ENCODE results near the gene ENO3.
"Not testable (repeated sequence)": the region's sequence is repeated elsewhere in the genome, so short reads cannot be mapped to it uniquely, and the experiment has no call there.

The ENO3 gene

GRCh38 chr17:4920351-4921048, 30.4 kb upstream of the ENO3 start:
- Histone ChIP-seq H3K4me1 (no peaks in the 10 kb centered on the region), H3K9me3 (ENCODE audit: control insufficient read depth, low read length) (no peaks in the 10 kb centered on the region), H2AFZ (no peak overlapping the region), H3K27me3 (ENCODE audit: control insufficient read depth, insufficient read depth, low read length) (no peaks in the 10 kb centered on the region), H3K4me2 (ENCODE audit: low read length) (no peak overlapping the region), H3K9ac (no peak overlapping the region), H3K36me3 (ENCODE audit: control insufficient read depth, insufficient read depth, low read length) (no peaks in the 10 kb centered on the region), H3K79me2 (no peaks in the 10 kb centered on the region), H3K27ac (no peak overlapping the region), H3K4me3 (ENCODE audit: low read depth, low read length) (no peak overlapping the region)
- TF ChIP-seq CTCF (IDR thresholded peaks at IDR 0.05) = no peak

GRCh38 chr17:4921320-4921719, 29.6 kb upstream of the ENO3 start:
- Histone ChIP-seq H2AFZ (no peak overlapping the region), H3K36me3 (ENCODE audit: control insufficient read depth, insufficient read depth, low read length) (no peaks in the 10 kb centered on the region), H3K27me3 (ENCODE audit: control insufficient read depth, insufficient read depth, low read length) (no peaks in the 10 kb centered on the region), H3K4me1 (no peaks in the 10 kb centered on the region), H3K79me2 (no peaks in the 10 kb centered on the region), H3K27ac (no peak overlapping the region), H3K4me2 (ENCODE audit: low read length) (no peak overlapping the region), H3K9me3 (ENCODE audit: control insufficient read depth, low read length) (no peaks in the 10 kb centered on the region), H3K9ac (no peak overlapping the region), H3K4me3 (ENCODE audit: low read depth, low read length) (no peak overlapping the region)
- TF ChIP-seq CTCF (IDR thresholded peaks at IDR 0.05) = no peak

GRCh38 chr17:4926577-4927335, 24.2 kb upstream of the ENO3 start:
- H3K4me3 ChIP-seq (ENCODE audit: low read depth, low read length); H3K79me2 ChIP-seq; H3K27ac ChIP-seq; H2AFZ ChIP-seq; H3K4me1 ChIP-seq; H3K36me3 ChIP-seq (ENCODE audit: control insufficient read depth, insufficient read depth, low read length); H3K9ac ChIP-seq; H3K9me3 ChIP-seq (ENCODE audit: control insufficient read depth, low read length); H3K4me2 ChIP-seq (ENCODE audit: low read length); H3K27me3 ChIP-seq (ENCODE audit: control insufficient read depth, insufficient read depth, low read length): not testable (repeated sequence)

- Histone ChIP-seq H3K4me3 (ENCODE audit: low read depth, low read length) (no peak overlapping the region), H3K27me3 (ENCODE audit: control insufficient read depth, insufficient read depth, low read length) (no peaks in the 10 kb centered on the region)
- TF ChIP-seq CTCF (IDR thresholded peaks at IDR 0.05) = no peak
These were observed 22.0 kb upstream of the ENO3 start for GRCh38 chr17:4928881-4929280.

GRCh38 chr17:4931963-4932362, 19.0 kb upstream of the ENO3 start, which contains the start of gene GP1BA:
Gene GP1BA, plus strand, starts transcription at chr17:4932277. Its CDS starts 328 bp downstream, at chr17:4932605.
- Histone ChIP-seq H3K27ac (no peak within 1 kb of the TSS), H3K9ac (no peak within 1 kb of the TSS), H3K4me3 (ENCODE audit: low read depth, low read length) (no peak within 1 kb of the TSS), H3K27me3 (ENCODE audit: control insufficient read depth, insufficient read depth, low read length) (no peaks in the 10 kb centered on the region), H3K9me3 (ENCODE audit: control insufficient read depth, low read length) (no peaks in the 10 kb centered on the region), H3K36me3 (ENCODE audit: control insufficient read depth, insufficient read depth, low read length) (no peaks in the 10 kb centered on the region), H3K4me2 (ENCODE audit: low read length) (no peak within 1 kb of the TSS), H2AFZ (no peak within 1 kb of the TSS), H3K79me2 (no peaks in the 10 kb centered on the region), H3K4me1 (no peaks in the 10 kb centered on the region)
- TF ChIP-seq CTCF (IDR thresholded peaks at IDR 0.05) = no peak

More at GRCh38 chr17:4928881-4929280, 22.0 kb upstream of the ENO3 start:
- no peaks in the 10 kb centered on the region for H3K4me1 ChIP-seq
- no peaks in the 10 kb centered on the region for H3K9me3 ChIP-seq (ENCODE audit: control insufficient read depth, low read length)
- H3K9ac ChIP-seq = no peak overlapping the region
- no peak overlapping the region for H3K27ac ChIP-seq
- no peaks in the 10 kb centered on the region for H3K36me3 ChIP-seq (ENCODE audit: control insufficient read depth, insufficient read depth, low read length)
- no peak overlapping the region for H2AFZ ChIP-seq
- H3K4me2 ChIP-seq (ENCODE audit: low read length) = no peak overlapping the region
- H3K79me2 ChIP-seq = no peaks in the 10 kb centered on the region
